Ovary (tissue), 9 donors: Measurements from ENCODE around the gene NDST1. TPM values are rescaled to one million over a fixed set of nuclear protein-coding genes. Genes with fewer than 3 reads are reported as not detected.

Source experiments
- DNase-seq, 5 donors: peaks; one replicate each; pipeline ENCODE4 v3.0.0-alpha.2; 2019 to 2020
- H3K27ac ChIP-seq, 2 donors: fragments of 200-600 bp; one replicate each; pipeline versions ENCODE4 v1.5.1 to v1.8.0; 2019 to 2022
- H3K27me3 ChIP-seq: fragments of 200-600 bp; one replicate; pipeline ENCODE4 v1.8.0; 2022
- H3K36me3 ChIP-seq: fragments of 200-600 bp; sonication (generic); one replicate; pipeline ENCODE4 v1.5.1; 2019
- H3K4me1 ChIP-seq: one replicate; pipeline ENCODE4 v1.8.1; 2013; ENCODE audit warnings: mild to moderate bottlenecking, moderate library complexity; ENCODE audit not compliant: insufficient read depth
- H3K4me3 ChIP-seq: fragments of 200-600 bp; sonication (generic); one replicate; pipeline ENCODE4 v1.5.1; 2017
- H3K9me3 ChIP-seq, 2 donors: fragments of 200-600 bp in 1 of 2; sonication (generic) in 1 of 2; one replicate each; pipeline versions ENCODE4 v1.5.1 to v1.8.1; 2013 to 2019; ENCODE audit warnings: mild to moderate bottlenecking in 1 of 2, moderate library complexity in 1 of 2
- EP300 ChIP-seq: sonication (generic); formaldehyde crosslinking; IDR thresholded peaks from one replicate; pipeline ENCODE4 v1.6.1; 2017; ENCODE audit warnings: antibody characterized with exemption
- POLR2A ChIP-seq: fragments of 450-650 bp; IDR thresholded peaks from one replicate; pipeline ENCODE4 v1.6.1; 2017; ENCODE audit warnings: antibody characterized with exemption, mild to moderate bottlenecking, moderate library complexity
- WGBS, 3 donors: extraction: QIAGEN DNeasy Blood & Tissue Kit in 1 of 3; methylation state at CpG; one replicate each; pipeline versions ENCODE4 v1.1.5 to v1.1.7; 2013 to 2017; 5-methylcytosine and 5-hydroxymethylcytosine counted together
- intact Hi-C, 4 donors: fragments of 100-400 bp; cut with DNase I; formaldehyde crosslinking; loops; one replicate each; pipeline versions ENCODE4 v1.11.0 to v1.15.1; 2022 to 2023
- polyA plus RNA-seq, 2 donors: library from polyadenylated mRNA; stranded (reverse); fragments of 200-250 nt in 1 of 2; fragments of 350-450 nt in 1 of 2; fragmentation: Illumina TruSeq in 1 of 2; extraction: RNeasy Lipid Tissue Mini Kit (QIAGEN cat#74804) in 1 of 2; gene quantifications; one replicate each; pipeline ENCODE4 v1.2.3, GENCODE V29; 2013 to 2014
- total RNA-seq, 7 donors: library from RNA; depleted of rRNA in 2 of 7; stranded (reverse); fragments of >200 nt in 2 of 7; fragmentation: NEBNext Ultra II Directional in 3 of 7; extraction: Animal tissue kit (Norgen Biotek cat#: 25700) in 3 of 7; gene quantifications; one replicate each; pipeline versions ENCODE4 v1.1.0 to v1.2.4, GENCODE V29; 2016 to 2023
- TF ChIP-seq, protein P1 (sequence below), 3 donors: fragments of 450-650 bp in 2 of 3; fragments of 200-600 bp in 1 of 3; IDR thresholded peaks; one replicate each; pipeline versions ENCODE4 v1.5.1 to v1.8.0; 2016 to 2022; ENCODE audit warnings: antibody characterized with exemption in 3 of 3, mild to moderate bottlenecking in 1 of 3
- donor health status: DM: no; HTN: no; CAD: no; lungs with moderate emphysema.
- donor health status: DM: no; HTN: no; CAD: no.
- donor health status: Bipolar disorder and iron deficiency.
- donor health status: DM: yes; HTN: yes; CAD: no.
- donor health status: DM: no; HTN: no; CAD: no.
- donor health status: DM: yes; HTN: yes; CAD: no.

The NDST1 gene
- total and polyA plus RNA-seq, 9 donors = 31.0 to 139 (median 90.3) TPM

DNA sequence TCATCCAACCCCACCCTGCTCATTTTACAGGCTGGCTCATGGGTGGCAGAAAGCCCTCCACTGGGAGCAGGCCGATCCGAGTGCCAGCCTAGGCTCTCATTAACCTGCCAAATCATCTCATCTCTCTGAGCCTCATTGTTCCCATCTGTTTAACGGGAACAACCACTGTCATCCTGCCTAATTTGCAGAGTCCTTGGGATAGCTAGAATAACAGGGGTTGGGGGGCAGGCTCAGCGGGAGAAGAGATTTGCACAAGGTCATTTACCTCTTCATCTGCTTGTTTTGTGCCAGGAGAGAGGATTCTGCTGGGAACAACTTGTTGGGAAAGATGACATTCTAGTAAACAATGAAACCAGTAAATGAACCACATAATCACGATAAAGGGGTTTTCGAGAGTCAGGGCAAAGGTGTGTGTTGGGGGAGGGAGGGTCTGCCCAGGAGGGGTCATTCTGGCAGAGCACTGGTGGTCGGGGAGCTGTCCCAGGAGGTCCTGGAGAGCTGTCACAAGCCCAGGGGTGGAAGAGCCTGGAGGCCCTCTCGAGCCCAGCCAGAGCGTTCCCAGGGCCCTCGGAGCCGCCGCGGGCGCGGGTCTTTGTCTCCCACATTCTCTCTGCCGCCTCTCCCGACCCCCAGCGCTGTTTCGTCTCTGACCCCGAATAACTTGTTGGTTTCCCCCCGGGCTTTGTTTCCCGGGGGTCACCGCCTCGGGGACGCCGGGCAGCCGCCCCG lies 22.8 kb upstream of the NDST1 start:
- no peaks in the 10 kb centered on the region for H3K36me3 ChIP-seq
- intact Hi-C loops = loop anchor here in 1 of 4 donors (5.0 kb wide), 1 partner anchor 37 kb away; no protein-coding TSS in a partner anchor
- no peaks in the 10 kb centered on the region for H3K27me3 ChIP-seq
- H3K9me3 ChIP-seq = no peaks in the 10 kb centered on the region
- 8 to 12% (median 8%) methylated on average over 26 to 28 of the region's 28 CpGs for WGBS, 3 donors
- peaks cover 29% of the 10 kb centered on the region for H3K4me1 ChIP-seq
- no peak for DNase-seq
- peak overlapping the region; percentile 74 for H3K4me3 ChIP-seq
- TF ChIP-seq, protein P1, sequence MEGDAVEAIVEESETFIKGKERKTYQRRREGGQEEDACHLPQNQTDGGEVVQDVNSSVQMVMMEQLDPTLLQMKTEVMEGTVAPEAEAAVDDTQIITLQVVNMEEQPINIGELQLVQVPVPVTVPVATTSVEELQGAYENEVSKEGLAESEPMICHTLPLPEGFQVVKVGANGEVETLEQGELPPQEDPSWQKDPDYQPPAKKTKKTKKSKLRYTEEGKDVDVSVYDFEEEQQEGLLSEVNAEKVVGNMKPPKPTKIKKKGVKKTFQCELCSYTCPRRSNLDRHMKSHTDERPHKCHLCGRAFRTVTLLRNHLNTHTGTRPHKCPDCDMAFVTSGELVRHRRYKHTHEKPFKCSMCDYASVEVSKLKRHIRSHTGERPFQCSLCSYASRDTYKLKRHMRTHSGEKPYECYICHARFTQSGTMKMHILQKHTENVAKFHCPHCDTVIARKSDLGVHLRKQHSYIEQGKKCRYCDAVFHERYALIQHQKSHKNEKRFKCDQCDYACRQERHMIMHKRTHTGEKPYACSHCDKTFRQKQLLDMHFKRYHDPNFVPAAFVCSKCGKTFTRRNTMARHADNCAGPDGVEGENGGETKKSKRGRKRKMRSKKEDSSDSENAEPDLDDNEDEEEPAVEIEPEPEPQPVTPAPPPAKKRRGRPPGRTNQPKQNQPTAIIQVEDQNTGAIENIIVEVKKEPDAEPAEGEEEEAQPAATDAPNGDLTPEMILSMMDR (IDR thresholded peaks at IDR 0.05) = no peak
- TF ChIP-seq POLR2A (no peak), EP300 (no peak)
- peak overlapping the region; percentile 87 to 89 for H3K27ac ChIP-seq

DNA sequence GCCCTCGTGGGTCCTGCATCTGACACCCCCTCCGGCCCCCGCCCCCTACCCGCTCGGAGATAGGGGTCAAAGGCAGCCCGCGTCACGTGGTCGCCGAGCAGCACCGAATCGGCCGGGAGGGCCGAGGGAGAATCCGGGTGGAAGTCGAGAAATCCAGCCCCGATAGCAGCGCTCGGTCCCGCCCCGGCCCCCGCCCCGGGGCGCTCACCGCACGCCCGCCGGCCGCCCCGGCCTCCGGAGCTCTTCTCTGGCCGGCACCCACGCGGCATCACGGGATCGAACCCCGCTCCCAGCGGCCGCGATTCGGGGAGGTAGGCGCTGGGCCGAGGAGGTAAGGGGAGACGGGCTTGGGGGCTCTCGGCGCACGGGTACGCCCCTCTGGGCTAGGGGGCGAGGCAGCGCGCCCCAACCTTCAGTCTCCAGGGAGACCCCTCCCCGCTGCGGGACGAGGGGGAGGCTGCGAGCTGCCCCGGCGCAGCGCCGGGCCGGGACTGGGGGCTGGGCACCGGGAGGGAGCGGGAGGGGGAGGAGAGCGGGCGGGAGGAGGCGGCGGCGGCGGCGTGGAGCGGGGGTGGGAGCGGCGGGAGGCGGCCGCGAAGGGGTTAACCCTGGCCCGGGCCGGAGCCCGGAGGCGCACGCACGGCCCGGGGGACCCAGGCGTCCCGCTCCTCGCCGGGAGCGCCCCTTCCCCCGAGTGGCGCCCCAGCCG lies 22.1 kb upstream of the NDST1 start:
- H3K9me3 ChIP-seq = no peaks in the 10 kb centered on the region
- TF ChIP-seq, protein P1 (IDR thresholded peaks at IDR 0.05) = no peak
- TF ChIP-seq EP300 = no peak
- TF ChIP-seq POLR2A = peak; percentile 37
- peak; percentile 80 to 88 (median 85) for DNase-seq
- H3K36me3 ChIP-seq = no peaks in the 10 kb centered on the region
- peak overlapping the region; percentile 87 to 89 for H3K27ac ChIP-seq
- peaks cover 34% of the 10 kb centered on the region for H3K4me1 ChIP-seq
- WGBS, 3 donors = 0% methylated on average over 5 to 90 of the region's 90 CpGs
- H3K27me3 ChIP-seq = no peaks in the 10 kb centered on the region
- intact Hi-C loops = loop anchor here in 1 of 4 donors (5.0 kb wide), 1 partner anchor 36 kb away; no protein-coding TSS in a partner anchor
- peak overlapping the region; percentile 74 for H3K4me3 ChIP-seq

DNA sequence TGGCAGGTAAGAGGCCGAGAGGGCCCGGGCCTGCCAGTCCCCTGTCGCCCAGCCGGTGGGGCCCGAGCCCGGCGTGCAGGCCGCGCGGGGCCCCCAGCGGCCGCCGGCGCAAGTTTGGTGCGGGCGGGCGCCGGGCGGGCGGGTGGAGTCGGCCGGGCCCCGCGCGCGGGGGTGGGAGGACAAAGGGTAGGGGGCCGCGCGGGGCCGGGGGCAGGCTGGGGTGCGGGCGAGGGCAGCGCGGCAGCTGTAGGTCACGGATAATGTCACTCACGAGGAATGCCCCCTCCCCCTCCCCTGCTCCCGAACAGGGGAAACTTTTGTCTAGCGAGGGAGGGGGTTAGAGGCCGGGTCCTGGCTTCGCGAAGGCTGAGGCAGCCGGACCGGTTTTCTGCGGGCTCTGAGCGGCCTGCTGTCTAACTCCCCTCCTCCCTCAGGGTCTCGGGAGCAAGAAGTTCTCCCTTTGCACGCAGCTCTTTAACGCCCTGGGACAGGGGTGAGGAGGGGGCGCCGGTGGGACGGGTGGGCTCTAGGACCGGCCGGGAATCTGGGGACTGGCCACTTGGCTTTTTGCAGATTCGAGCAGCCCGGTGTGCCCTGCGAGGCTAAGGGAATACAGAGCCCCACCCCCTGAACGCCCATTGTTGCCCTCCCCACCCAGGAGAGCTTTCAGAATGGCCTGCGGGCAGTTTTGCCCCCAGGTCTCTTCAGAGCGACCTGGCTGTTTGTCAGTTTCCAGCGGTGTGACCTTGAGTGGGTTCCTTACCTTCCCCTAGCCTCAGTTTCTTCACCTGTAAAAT lies 21.3 kb upstream of the NDST1 start:
- intact Hi-C loops = loop anchor here in 1 of 4 donors (5.0 kb wide), 1 partner anchor 36 kb away; no protein-coding TSS in a partner anchor
- TF ChIP-seq, protein P1 (IDR thresholded peaks at IDR 0.05) = peak in 1 of 3 donors; percentile 12
- TF ChIP-seq EP300 = no peak
- H3K9me3 ChIP-seq = no peaks in the 10 kb centered on the region
- peak overlapping the region; percentile 87 to 89 for H3K27ac ChIP-seq
- H3K36me3 ChIP-seq = no peaks in the 10 kb centered on the region
- peaks cover 35% of the 10 kb centered on the region for H3K4me1 ChIP-seq
- peak overlapping the region; percentile 74 for H3K4me3 ChIP-seq
- WGBS, 3 donors = 0 to 2% (median 0%) methylated on average over 24 to 60 of the region's 60 CpGs
- DNase-seq = peak; percentile 59 to 79 (median 77)
- H3K27me3 ChIP-seq = no peaks in the 10 kb centered on the region
